IPS-18a (cell line): ENCODE measurements around the gene SIPA1L3.
"Not testable (repeated sequence)": the region's sequence is repeated elsewhere in the genome, so short reads cannot be mapped to it uniquely, and the experiment has no call there.

Experiments used
- H3K27ac ChIP-seq: one replicate; pipeline ENCODE4 v1.5.1; 2013; ENCODE audit warnings: low read length
- H3K27me3 ChIP-seq: one replicate; pipeline ENCODE4 v1.6.1; 2013; ENCODE audit warnings: mild to moderate bottlenecking, low read length; ENCODE audit not compliant: control insufficient read depth, insufficient read depth
- H3K36me3 ChIP-seq: one replicate; pipeline ENCODE4 v1.6.1; 2013; ENCODE audit warnings: low read depth, low read length; ENCODE audit not compliant: control insufficient read depth
- H3K4me1 ChIP-seq: one replicate; pipeline ENCODE4 v1.6.1; 2013; ENCODE audit warnings: low read depth, low read length; ENCODE audit not compliant: control insufficient read depth
- H3K4me3 ChIP-seq: one replicate; pipeline ENCODE4 v1.5.1; 2013; ENCODE audit warnings: low read length
- H3K9ac ChIP-seq: one replicate; pipeline ENCODE4 v1.6.1; 2013; ENCODE audit warnings: mild to moderate bottlenecking, low read length, moderate library complexity
- H3K9me3 ChIP-seq: one replicate; pipeline ENCODE4 v1.6.1; 2013; ENCODE audit warnings: low read depth, low read length; ENCODE audit not compliant: control insufficient read depth

Gene SIPA1L3

DNA sequence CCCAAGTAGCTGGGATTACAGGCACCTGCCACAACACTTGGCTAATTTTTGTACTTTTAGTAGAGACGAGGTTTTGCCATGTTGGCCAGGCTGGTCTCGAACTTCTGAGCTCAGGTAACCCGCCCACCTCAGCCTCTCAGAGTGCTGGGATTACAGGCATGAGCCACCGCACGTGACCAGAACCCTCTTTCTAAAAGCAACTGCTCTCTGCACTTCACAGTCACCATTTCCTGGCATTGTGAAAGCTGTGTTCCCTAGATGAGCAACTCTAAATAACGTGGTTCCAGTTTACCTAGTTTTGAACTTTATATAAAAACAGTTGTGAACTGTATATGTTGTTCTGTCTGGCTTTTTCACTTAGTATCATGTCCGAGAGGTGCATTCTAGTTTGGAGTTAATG lies 152.9 kb downstream of the SIPA1L3 start:
- no peaks in the 10 kb centered on the region for H3K9me3 ChIP-seq
- H3K27me3 ChIP-seq, result no peaks in the 10 kb centered on the region
- H3K4me3 ChIP-seq, result no peak overlapping the region
- H3K4me1 ChIP-seq, result peaks cover 20% of the 10 kb centered on the region
- H3K27ac ChIP-seq, result no peak overlapping the region
- H3K9ac ChIP-seq, result no peak overlapping the region
- no peaks in the 10 kb centered on the region for H3K36me3 ChIP-seq

DNA sequence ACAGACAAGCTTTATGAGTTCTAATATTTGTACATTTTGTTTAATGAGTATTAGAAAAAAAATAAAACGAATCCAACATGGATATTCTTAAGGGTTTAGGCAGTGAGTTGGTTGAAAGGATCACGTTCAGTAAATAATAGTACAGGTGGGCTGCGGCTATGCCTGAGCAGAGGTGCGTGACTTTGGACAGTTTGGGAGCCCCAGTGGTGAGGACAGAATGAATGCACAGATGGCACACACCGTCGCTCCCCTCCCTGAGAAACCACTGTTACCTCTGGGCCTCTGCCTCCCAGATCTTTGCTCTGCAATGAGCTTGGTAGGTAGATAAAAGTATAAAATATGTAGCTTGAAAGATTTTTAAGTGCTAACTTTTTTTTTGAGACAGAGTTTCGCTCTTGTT lies 153.3 kb downstream of the SIPA1L3 start:
- no peaks in the 10 kb centered on the region for H3K36me3 ChIP-seq
- no peak overlapping the region for H3K9ac ChIP-seq
- H3K27me3 ChIP-seq, result no peaks in the 10 kb centered on the region
- H3K4me1 ChIP-seq, result peaks cover 16% of the 10 kb centered on the region
- H3K4me3 ChIP-seq, result no peak overlapping the region
- H3K27ac ChIP-seq, result no peak overlapping the region
- no peaks in the 10 kb centered on the region for H3K9me3 ChIP-seq

DNA sequence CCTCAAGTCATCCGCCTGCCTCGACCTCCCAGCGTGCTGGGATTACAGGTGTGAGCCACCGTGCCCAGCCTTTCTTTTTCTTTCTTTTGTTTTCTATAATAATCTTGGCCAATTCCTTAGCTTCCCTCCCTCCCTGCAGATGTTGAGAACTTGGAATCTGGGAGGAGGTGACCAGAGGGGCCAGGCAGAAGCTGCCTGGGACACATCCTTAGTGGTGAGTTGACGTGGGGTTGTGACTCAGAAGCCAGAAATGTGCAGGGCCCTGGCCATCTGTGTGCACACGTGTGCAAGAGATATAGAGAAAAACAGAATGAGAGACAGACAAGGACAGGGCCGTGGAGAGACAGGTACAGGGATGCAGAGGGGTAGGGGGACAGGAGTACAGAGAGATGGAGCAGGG lies 154.3 kb downstream of the SIPA1L3 start:
- no peaks in the 10 kb centered on the region for H3K36me3 ChIP-seq
- H3K4me3 ChIP-seq, result no peak overlapping the region
- H3K27me3 ChIP-seq, result no peaks in the 10 kb centered on the region
- H3K27ac ChIP-seq, result no peak overlapping the region
- no peak overlapping the region for H3K9ac ChIP-seq
- peaks cover 7% of the 10 kb centered on the region for H3K4me1 ChIP-seq
- no peaks in the 10 kb centered on the region for H3K9me3 ChIP-seq

DNA sequence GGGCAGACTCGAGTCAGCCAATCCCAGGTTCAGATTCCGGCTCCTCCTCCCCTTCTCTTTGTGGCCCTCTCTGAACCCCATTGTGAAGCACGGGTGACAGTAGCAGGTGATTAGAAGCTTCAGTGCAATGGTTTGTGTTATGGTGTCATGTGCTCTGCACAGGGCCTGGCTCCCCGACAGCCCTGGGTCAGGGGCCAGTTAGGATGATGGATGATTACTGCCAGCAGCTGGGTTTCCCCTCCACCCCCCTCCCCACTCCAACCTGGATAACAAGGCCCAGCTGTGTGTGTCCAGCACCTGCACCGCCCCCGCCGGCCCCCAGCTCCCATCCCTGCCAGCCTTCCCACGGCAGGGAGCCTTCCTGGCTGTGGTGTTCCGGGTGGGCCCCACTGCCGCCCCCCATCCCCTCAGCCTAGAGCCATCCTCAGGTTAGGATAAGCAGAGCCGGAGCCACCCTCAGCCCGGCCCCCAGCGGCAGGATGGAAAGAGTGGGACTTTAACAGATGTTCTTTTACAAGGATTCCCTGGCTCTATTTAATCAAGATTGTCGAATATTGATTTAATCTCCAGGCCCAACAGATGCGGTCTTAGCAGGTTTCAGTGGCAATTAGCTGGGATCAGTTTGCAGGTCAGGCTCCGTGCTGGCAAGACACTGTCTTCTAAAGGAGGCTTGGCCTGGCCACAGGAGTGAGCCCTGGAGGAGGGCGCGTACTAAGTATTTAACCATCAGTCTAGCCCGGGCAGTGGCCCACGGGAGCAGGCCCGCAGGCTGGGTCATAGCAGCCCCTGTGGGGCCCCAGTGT lies 156.2 kb downstream of the SIPA1L3 start:
- H3K27ac ChIP-seq, result no peak overlapping the region
- H3K36me3 ChIP-seq, result no peaks in the 10 kb centered on the region
- H3K4me3 ChIP-seq, result no peak overlapping the region
- no peak overlapping the region for H3K9ac ChIP-seq
- H3K9me3 ChIP-seq, result no peaks in the 10 kb centered on the region
- H3K4me1 ChIP-seq, result peaks cover 2% of the 10 kb centered on the region
- H3K27me3 ChIP-seq, result no peaks in the 10 kb centered on the region

DNA sequence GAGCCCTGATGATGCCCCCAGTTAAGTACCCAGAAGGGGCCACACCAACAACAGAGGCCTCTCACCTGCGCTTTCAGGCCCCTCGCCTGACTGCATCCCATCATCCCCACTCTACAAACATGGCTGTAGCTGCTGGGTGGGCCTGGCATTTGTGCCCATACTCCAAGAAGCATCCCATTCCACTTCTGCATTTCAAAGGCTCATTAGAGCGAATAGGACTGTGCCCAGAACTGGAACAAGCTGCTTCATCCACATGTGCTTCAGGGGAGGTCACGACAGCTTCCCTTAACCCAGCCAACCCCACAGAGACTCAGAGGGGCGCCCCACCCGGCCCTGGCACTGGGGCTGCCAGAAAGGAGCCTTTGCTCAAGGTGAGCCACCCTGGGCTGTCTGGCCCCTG lies 156.9 kb downstream of the SIPA1L3 start:
- H3K9me3 ChIP-seq, result no peaks in the 10 kb centered on the region
- no peak overlapping the region for H3K27ac ChIP-seq
- H3K27me3 ChIP-seq, result no peaks in the 10 kb centered on the region
- no peaks in the 10 kb centered on the region for H3K4me1 ChIP-seq
- H3K9ac ChIP-seq, result no peak overlapping the region
- no peak overlapping the region for H3K4me3 ChIP-seq
- no peaks in the 10 kb centered on the region for H3K36me3 ChIP-seq

- Histone ChIP-seq H3K9ac (no peak overlapping the region), H3K4me3 (no peak overlapping the region), H3K27me3 (no peaks in the 10 kb centered on the region), H3K27ac (no peak overlapping the region), H3K4me1 (no peaks in the 10 kb centered on the region), H3K9me3 (no peaks in the 10 kb centered on the region), H3K36me3 (no peaks in the 10 kb centered on the region)
These were observed 157.8 kb downstream of the SIPA1L3 start for GRCh38 chr19:38064661-38065425.

DNA sequence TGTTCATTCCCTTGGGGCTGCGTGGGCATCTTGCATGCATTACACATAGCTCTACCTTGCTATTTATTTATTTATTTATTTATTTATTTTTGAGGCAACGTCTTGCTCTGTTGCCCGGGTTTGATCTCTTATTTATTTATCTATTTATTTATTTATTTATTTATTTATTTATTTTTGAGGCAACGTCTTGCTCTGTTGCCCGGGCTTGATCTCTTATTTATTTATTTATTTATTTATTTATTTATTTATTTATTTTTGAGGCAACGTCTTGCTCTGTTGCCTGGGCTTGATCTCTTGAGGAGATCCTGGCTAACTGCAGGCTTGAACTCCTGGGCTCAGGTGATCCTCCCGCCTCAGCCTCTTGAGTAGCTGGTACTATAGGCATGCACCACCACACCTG lies 158.8 kb downstream of the SIPA1L3 start:
- H3K4me1 ChIP-seq, H3K27me3 ChIP-seq, H3K4me3 ChIP-seq, H3K27ac ChIP-seq, H3K36me3 ChIP-seq, H3K9ac ChIP-seq, H3K9me3 ChIP-seq: not testable (repeated sequence)

- Histone ChIP-seq H3K9ac (no peak overlapping the region), H3K36me3 (no peaks in the 10 kb centered on the region), H3K9me3 (no peaks in the 10 kb centered on the region), H3K4me3 (no peak overlapping the region), H3K27ac (no peak overlapping the region), H3K4me1 (peaks cover 3% of the 10 kb centered on the region), H3K27me3 (no peaks in the 10 kb centered on the region)
These were observed 161.8 kb downstream of the SIPA1L3 start for GRCh38 chr19:38068826-38069225.

- no peaks in the 10 kb centered on the region for H3K9me3 ChIP-seq
- H3K36me3 ChIP-seq, result no peaks in the 10 kb centered on the region
- no peaks in the 10 kb centered on the region for H3K27me3 ChIP-seq
- H3K27ac ChIP-seq, result peak overlapping the region; percentile 10
- H3K4me1 ChIP-seq, result peaks cover 3% of the 10 kb centered on the region
- no peak overlapping the region for H3K9ac ChIP-seq
- no peak overlapping the region for H3K4me3 ChIP-seq
These were observed 163.6 kb downstream of the SIPA1L3 start for GRCh38 chr19:38070573-38070972.

- not testable (repeated sequence) for H3K27ac ChIP-seq, H3K9ac ChIP-seq, H3K4me3 ChIP-seq, H3K36me3 ChIP-seq, H3K9me3 ChIP-seq, H3K4me1 ChIP-seq, H3K27me3 ChIP-seq
These were observed 164.0 kb downstream of the SIPA1L3 start for GRCh38 chr19:38071054-38071453.

- Histone ChIP-seq H3K9me3 (no peaks in the 10 kb centered on the region), H3K4me3 (no peak overlapping the region), H3K27ac (no peak overlapping the region), H3K36me3 (no peaks in the 10 kb centered on the region), H3K9ac (no peak overlapping the region), H3K27me3 (no peaks in the 10 kb centered on the region), H3K4me1 (peaks cover 3% of the 10 kb centered on the region)
These were observed 164.6 kb downstream of the SIPA1L3 start for GRCh38 chr19:38071647-38072046.
